ENCODE data around the gene ACTL7A.

DNA sequence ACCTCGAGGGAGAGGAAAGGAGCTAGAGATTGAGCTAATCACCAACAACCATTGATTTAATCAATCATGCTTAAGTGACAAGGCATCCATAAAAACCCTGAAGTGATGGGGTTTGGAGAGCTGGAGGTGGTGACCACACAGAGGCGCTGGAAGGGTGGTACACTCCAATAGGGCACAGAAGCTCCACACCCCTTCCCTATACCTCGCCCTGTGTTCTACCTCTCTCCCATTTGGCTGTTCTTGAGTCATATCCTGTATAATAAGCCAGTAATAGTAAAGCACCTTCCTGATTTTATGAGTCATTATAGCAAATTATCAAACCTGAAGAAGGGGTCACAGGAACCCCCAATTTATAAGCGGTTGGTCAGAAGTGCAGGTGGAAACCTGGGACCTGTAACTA, 24.5 kb upstream of the ACTL7A start:
- TF ChIP-seq POLR2A (IDR thresholded peaks at IDR 0.05) (no peak), POLR2AphosphoS5 (IDR thresholded peaks at IDR 0.05) (no peak)
